Measurements from ENCODE around the gene NAT8L.

Gene NAT8L

GRCh38 chr4:2045518-2045951 lies 13.6 kb upstream of the NAT8L start:
- DNase-seq (ENCODE audit: low spot score) = no peak

- DNase-seq (ENCODE audit: low spot score) = no peak
Measured at GRCh38 chr4:2046031-2046961, 12.8 kb upstream of the NAT8L start.

GRCh38 chr4:2047031-2047660 lies 12.0 kb upstream of the NAT8L start:
- DNase-seq (ENCODE audit: low spot score) = no peak

GRCh38 chr4:2047781-2048581 lies 11.1 kb upstream of the NAT8L start:
- no peak for DNase-seq (ENCODE audit: low spot score)

- no peak for DNase-seq (ENCODE audit: low spot score)
Measured at GRCh38 chr4:2048831-2049230, 10.3 kb upstream of the NAT8L start.

GRCh38 chr4:2049381-2049780 lies 9.7 kb upstream of the NAT8L start:
- DNase-seq (ENCODE audit: low spot score) = no peak

GRCh38 chr4:2049811-2050210 lies 9.3 kb upstream of the NAT8L start:
- no peak for DNase-seq (ENCODE audit: low spot score)

GRCh38 chr4:2051086-2051485 lies 8.0 kb upstream of the NAT8L start:
- no peak for DNase-seq (ENCODE audit: low spot score)

- no peak for DNase-seq (ENCODE audit: low spot score)
Measured at GRCh38 chr4:2054217-2054616, 4.9 kb upstream of the NAT8L start.

- DNase-seq (ENCODE audit: low spot score) = no peak
Measured at GRCh38 chr4:2057382-2058065, 1.6 kb upstream of the NAT8L start.

- DNase-seq (ENCODE audit: low spot score) = peak; percentile 10
Measured at GRCh38 chr4:2058264-2059045, 672 bp upstream of the NAT8L start.

GRCh38 chr4:2059726-2060602 lies 837 bp downstream of the NAT8L start:
- no peak for DNase-seq (ENCODE audit: low spot score)

- no peak for DNase-seq (ENCODE audit: low spot score)
Measured at GRCh38 chr4:2060611-2061185, 1.6 kb downstream of the NAT8L start.

- no peak for DNase-seq (ENCODE audit: low spot score)
Measured at GRCh38 chr4:2061186-2062131, 2.3 kb downstream of the NAT8L start.

- DNase-seq (ENCODE audit: low spot score) = no peak
Measured at GRCh38 chr4:2062168-2062807, 3.2 kb downstream of the NAT8L start.

GRCh38 chr4:2062808-2063524 lies 3.8 kb downstream of the NAT8L start:
- DNase-seq (ENCODE audit: low spot score) = no peak

- no peak for DNase-seq (ENCODE audit: low spot score)
Measured at GRCh38 chr4:2063557-2064275, 4.6 kb downstream of the NAT8L start.
